Measurements from ENCODE around the gene SLC24A3.

- TF ChIP-seq REST (IDR thresholded peaks at IDR 0.05; ENCODE audit: insufficient read depth in 1 of 2, low read depth in 2 of 2, low read length in 1 of 2) (no peak), CTCF (IDR thresholded peaks at IDR 0.05) (no peak)
Observed at GRCh38 chr20:19419396-19419795, 207.0 kb downstream of the SLC24A3 start.

Data from Panc1 (cell line).